Measurements from ENCODE around the gene PWWP2A.
A peak's percentile ranks its signal among the peaks of the same experiment; 100 is the strongest.
"Not testable (repeated sequence)": the region's sequence is repeated elsewhere in the genome, so short reads cannot be mapped to it uniquely, and the experiment has no call there.

The PWWP2A gene

DNA sequence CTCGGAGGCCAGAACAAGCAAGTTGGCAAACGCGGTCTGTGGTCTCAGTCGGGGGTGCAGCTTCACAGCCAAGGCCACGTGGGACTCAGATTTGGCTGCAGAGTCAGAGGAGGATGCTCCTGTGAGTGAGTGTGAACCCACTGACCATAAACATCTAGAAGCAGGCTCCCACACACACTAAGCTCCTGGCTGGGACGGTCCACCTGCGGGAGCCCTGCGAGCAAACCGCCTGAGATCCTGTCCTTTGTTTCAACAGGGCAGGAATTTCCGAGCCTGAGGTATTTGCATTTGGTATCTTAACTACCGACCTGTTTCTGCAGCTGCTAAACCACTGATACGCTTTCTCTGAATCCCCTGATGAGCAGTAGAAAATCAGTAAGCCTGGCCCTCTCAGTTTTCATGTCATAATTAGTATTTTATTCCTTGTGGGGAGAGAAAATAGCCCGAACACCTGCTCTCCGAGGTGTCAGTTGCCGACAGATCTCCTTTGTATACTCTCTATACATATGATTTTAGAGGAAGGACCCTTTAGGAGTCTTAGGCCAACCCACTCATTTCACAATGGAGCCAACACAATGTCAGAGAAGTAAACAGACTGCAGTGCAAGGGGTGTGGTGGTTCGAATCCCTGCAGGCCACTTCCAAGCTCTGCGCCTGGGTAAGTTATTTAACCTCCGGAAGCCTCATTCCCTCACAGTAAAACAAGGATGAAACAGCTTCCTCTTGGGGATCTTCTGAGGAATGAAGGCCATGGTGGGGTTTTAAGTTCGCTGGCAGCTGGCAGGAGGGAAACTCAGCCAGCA, 40.9 kb upstream of the PWWP2A start:
- no peaks in the 10 kb centered on the region for H3K9me3 ChIP-seq (ENCODE audit: control insufficient read depth, low read length)
- no peak overlapping the region for H3K4me3 ChIP-seq (ENCODE audit: extremely low read depth, insufficient read depth, low read length, poor library complexity, severe bottlenecking)
- no peaks in the 10 kb centered on the region for H3K36me3 ChIP-seq (ENCODE audit: control insufficient read depth, insufficient read depth, low read length)
- 21 to 34% methylated on average over 9 of the region's 19 CpGs for WGBS, 2 experiments (ENCODE audit: insufficient coverage in 2 of 2)
- no peak overlapping the region for H3K27ac ChIP-seq (ENCODE audit: low read depth, low read length, severe bottlenecking)
- H3K4me1 ChIP-seq (ENCODE audit: control insufficient read depth, insufficient read depth, low read length, poor library complexity, severe bottlenecking), result peaks cover 9% of the 10 kb centered on the region

DNA sequence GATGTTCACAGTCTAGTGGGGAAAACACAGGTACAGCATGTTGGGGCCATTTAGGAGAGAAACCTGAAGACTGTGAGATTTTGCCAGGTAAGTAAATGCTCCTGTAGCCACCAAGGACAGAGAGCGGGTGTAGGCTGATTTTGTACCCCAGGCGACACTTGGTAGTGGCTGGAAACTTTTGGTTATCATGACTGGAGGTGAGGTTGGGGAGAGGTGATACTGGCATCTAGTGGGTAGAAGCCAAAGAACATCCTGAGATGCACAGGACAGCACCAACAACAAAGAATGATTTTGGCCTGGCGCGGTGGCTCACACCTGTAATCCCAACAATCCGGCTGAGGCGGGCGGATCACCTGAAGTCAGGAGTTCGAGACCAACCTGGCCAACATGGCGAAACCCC, 38.8 kb upstream of the PWWP2A start:
- no peak overlapping the region for H3K27ac ChIP-seq (ENCODE audit: low read depth, low read length, severe bottlenecking)
- H3K4me3 ChIP-seq (ENCODE audit: extremely low read depth, insufficient read depth, low read length, poor library complexity, severe bottlenecking), result no peak overlapping the region
- 92 to 93% methylated on average over 7 to 9 of the region's 9 CpGs for WGBS, 2 experiments (ENCODE audit: insufficient coverage in 2 of 2)
- no peaks in the 10 kb centered on the region for H3K4me1 ChIP-seq (ENCODE audit: control insufficient read depth, insufficient read depth, low read length, poor library complexity, severe bottlenecking)
- no peaks in the 10 kb centered on the region for H3K9me3 ChIP-seq (ENCODE audit: control insufficient read depth, low read length)
- H3K36me3 ChIP-seq (ENCODE audit: control insufficient read depth, insufficient read depth, low read length), result no peaks in the 10 kb centered on the region

DNA sequence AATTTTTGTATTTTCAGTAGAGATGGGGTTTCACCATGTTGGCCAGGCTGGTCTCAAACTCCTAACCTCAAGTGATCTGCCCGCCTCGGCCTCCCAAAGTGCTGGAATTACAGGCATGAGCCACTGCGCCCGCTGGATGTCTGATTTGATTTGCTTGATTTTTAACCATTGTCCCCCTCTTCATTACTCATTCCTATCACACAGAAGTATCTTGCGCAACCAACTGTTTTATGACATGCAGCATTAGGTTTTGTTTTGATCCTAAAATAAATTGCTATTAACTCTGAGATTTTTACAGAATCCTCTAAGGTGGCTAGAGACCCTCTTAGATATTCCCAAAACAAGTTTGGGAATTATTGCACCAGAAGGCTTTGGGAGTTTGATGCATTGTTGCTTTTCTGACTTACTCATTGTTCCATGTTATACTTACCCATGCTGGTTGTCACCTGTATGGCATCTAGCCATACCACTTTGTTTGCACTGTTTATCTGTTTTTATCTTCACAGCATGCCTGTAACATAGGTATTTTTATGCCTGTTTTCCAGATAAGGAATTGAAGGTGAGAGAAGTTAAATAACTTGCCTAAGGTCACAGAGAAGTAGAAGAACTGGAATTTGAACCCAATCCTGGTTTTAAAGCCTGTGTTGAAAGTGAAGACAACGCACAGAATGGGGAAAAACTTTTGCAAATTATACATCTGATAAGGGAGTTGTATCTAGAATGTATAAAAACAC, 35.9 kb upstream of the PWWP2A start:
- Histone ChIP-seq H3K27ac (ENCODE audit: low read depth, low read length, severe bottlenecking) (no peak overlapping the region), H3K9me3 (ENCODE audit: control insufficient read depth, low read length) (no peaks in the 10 kb centered on the region), H3K4me3 (ENCODE audit: extremely low read depth, insufficient read depth, low read length, poor library complexity, severe bottlenecking) (no peak overlapping the region), H3K36me3 (ENCODE audit: control insufficient read depth, insufficient read depth, low read length) (no peaks in the 10 kb centered on the region), H3K4me1 (ENCODE audit: control insufficient read depth, insufficient read depth, low read length, poor library complexity, severe bottlenecking) (no peaks in the 10 kb centered on the region)
- 86 to 100% methylated on average over 2 to 3 of the region's 6 CpGs for WGBS, 2 experiments (ENCODE audit: insufficient coverage in 2 of 2)

DNA sequence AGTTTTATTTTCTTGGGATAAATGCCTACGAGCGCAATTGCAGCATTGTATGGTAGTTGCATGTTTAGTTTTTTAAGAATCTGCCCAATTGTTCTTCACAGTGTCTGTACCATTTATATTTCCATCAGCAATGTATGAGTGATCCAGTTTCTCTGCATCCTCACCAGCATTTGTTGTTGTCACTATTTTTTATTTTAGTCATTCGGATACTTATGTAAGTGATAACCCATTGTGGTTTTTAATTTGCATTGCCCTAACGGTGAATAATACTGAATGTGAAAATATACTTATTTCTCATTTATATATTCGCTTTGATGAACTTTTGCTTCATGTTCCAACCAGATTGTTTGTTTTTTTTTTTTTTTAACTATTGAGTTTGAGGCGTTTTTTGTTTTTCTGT, 33.7 kb upstream of the PWWP2A start:
- Histone ChIP-seq H3K4me1 (ENCODE audit: control insufficient read depth, insufficient read depth, low read length, poor library complexity, severe bottlenecking) (no peaks in the 10 kb centered on the region), H3K4me3 (ENCODE audit: extremely low read depth, insufficient read depth, low read length, poor library complexity, severe bottlenecking) (no peak overlapping the region), H3K27ac (ENCODE audit: low read depth, low read length, severe bottlenecking) (no peak overlapping the region), H3K36me3 (ENCODE audit: control insufficient read depth, insufficient read depth, low read length) (no peaks in the 10 kb centered on the region), H3K9me3 (ENCODE audit: control insufficient read depth, low read length) (no peaks in the 10 kb centered on the region)
- 93% methylated on average over 3 of the region's 6 CpGs; no CpG with 5 or more reads in 1 of the 2 experiments for WGBS, 2 experiments (ENCODE audit: insufficient coverage in 2 of 2)

DNA sequence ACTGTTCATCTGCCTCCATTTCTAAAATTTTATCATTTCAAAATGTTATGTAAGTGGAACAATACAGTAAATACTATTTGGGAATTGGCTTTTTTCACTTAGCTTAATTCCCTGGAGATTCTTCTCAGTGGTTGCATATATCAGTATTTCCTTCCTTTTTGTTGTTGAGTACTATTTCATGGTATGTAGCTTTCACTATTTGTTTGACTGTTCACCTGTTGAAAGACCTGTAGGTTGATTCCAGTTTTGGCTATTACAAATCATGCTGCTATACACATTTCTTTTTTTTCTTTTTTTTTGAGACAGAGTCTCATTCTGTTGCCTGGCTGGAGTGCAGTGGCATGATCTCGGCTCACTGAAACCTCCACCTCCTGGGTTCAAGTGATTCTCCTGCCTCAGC, 33.0 kb upstream of the PWWP2A start:
- Histone ChIP-seq H3K27ac (ENCODE audit: low read depth, low read length, severe bottlenecking) (no peak overlapping the region), H3K4me3 (ENCODE audit: extremely low read depth, insufficient read depth, low read length, poor library complexity, severe bottlenecking) (no peak overlapping the region), H3K36me3 (ENCODE audit: control insufficient read depth, insufficient read depth, low read length) (no peaks in the 10 kb centered on the region), H3K4me1 (ENCODE audit: control insufficient read depth, insufficient read depth, low read length, poor library complexity, severe bottlenecking) (no peaks in the 10 kb centered on the region), H3K9me3 (ENCODE audit: control insufficient read depth, low read length) (no peaks in the 10 kb centered on the region)
- 89% methylated on average over 1 of the region's 1 CpG for WGBS, 2 experiments (ENCODE audit: insufficient coverage in 2 of 2)

DNA sequence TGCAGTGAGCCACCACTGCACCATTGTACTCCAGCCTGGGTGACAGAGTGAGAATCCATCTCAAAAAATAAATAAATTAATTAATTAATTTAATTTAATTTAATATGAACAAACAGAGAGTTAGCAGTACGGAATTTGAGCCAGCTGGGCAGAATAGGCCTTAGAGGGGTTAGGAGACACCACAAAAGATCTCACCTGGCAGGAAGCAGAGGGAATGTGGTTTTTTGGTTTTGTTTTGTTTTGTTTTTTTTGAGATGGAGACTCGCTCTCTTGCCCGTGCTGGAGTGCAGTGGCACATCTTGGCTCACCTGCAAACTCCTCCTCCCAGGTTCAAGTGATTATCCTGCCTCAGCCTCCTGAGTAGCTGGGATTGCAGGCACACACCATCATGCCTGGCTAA, 31.8 kb upstream of the PWWP2A start:
- no peak overlapping the region for H3K27ac ChIP-seq (ENCODE audit: low read depth, low read length, severe bottlenecking)
- no peaks in the 10 kb centered on the region for H3K4me1 ChIP-seq (ENCODE audit: control insufficient read depth, insufficient read depth, low read length, poor library complexity, severe bottlenecking)
- H3K9me3 ChIP-seq (ENCODE audit: control insufficient read depth, low read length), result no peaks in the 10 kb centered on the region
- H3K4me3 ChIP-seq (ENCODE audit: extremely low read depth, insufficient read depth, low read length, poor library complexity, severe bottlenecking), result no peak overlapping the region
- H3K36me3 ChIP-seq (ENCODE audit: control insufficient read depth, insufficient read depth, low read length), result no peaks in the 10 kb centered on the region
- WGBS, 2 experiments (ENCODE audit: insufficient coverage in 2 of 2), result 100% methylated on average over 2 of the region's 3 CpGs; no CpG with 5 or more reads in 1 of the 2 experiments

DNA sequence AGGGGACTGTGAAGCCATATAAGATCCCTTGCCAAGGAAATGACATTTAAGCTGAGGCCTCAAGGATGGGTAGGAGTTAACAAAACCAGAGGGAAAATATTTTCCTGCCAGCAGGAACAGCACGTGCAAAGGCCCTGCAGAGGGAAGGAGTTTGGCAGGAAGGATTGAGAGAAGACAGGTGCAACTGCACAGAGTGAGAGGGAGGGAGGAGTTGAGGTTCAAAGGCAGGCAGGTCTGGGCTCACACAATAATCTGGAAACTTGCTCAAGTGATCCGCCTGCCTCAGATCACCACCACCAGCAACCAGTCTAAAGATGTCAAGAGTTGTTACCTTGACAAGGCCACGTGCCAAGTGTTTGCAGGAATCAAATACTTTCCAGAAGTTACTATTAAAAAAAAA, 31.1 kb upstream of the PWWP2A start:
- H3K27ac ChIP-seq (ENCODE audit: low read depth, low read length, severe bottlenecking), result no peak overlapping the region
- no peaks in the 10 kb centered on the region for H3K36me3 ChIP-seq (ENCODE audit: control insufficient read depth, insufficient read depth, low read length)
- H3K4me3 ChIP-seq (ENCODE audit: extremely low read depth, insufficient read depth, low read length, poor library complexity, severe bottlenecking), result no peak overlapping the region
- H3K4me1 ChIP-seq (ENCODE audit: control insufficient read depth, insufficient read depth, low read length, poor library complexity, severe bottlenecking), result no peaks in the 10 kb centered on the region
- 86 to 96% methylated on average over 3 of the region's 3 CpGs for WGBS, 2 experiments (ENCODE audit: insufficient coverage in 2 of 2)
- no peaks in the 10 kb centered on the region for H3K9me3 ChIP-seq (ENCODE audit: control insufficient read depth, low read length)

DNA sequence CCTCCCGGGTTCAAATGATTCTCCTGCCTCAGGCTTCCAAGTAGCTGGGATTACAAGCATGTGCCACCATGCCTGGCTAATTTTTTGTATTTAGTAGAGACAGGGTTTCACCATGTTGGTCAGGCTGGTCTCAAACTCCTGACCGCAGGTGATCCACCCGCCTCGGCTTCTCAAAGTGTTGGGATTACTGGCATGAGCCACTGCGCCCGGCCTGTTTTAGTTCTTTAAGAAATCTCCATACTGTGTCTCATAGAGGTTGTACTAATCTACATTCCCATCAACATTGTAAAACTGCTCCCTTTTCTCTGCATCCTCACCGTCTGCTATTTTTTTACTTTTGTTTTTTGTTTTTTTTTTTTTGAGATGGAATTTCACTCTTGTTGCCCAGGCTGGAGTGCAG, 25.2 kb upstream of the PWWP2A start:
- 97 to 98% methylated on average over 3 to 6 of the region's 7 CpGs for WGBS, 2 experiments (ENCODE audit: insufficient coverage in 2 of 2)

DNA sequence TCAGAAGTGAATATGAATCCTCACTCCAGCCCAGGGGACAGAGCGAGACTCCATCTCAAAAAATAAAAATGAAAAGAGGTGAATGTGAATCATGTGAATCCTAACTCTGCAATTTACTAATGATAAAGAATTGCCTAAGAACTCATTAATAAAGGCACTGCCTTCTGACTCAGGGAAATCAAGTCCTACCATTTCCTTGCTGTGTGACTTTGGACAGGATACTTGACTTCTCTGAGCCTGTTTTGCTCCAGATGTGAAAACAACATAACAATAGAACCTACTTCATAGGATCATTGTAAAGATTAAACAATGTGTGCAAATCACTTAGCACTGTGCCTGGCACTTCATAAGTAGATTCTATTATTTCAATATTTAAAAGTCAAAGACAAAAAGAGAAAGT, 15.1 kb upstream of the PWWP2A start:
- Histone ChIP-seq H3K4me3 (ENCODE audit: extremely low read depth, insufficient read depth, low read length, poor library complexity, severe bottlenecking) (no peak overlapping the region), H3K27ac (ENCODE audit: low read depth, low read length, severe bottlenecking) (no peak overlapping the region), H3K4me1 (ENCODE audit: control insufficient read depth, insufficient read depth, low read length, poor library complexity, severe bottlenecking) (no peaks in the 10 kb centered on the region), H3K36me3 (ENCODE audit: control insufficient read depth, insufficient read depth, low read length) (no peaks in the 10 kb centered on the region), H3K9me3 (ENCODE audit: control insufficient read depth, low read length) (no peaks in the 10 kb centered on the region)
- WGBS, 2 experiments (ENCODE audit: insufficient coverage in 2 of 2), result no CpG with 5 or more reads among the region's 1 CpG

More for the DNA sequence above, 25.2 kb upstream of the PWWP2A start:
- not testable (repeated sequence) for H3K4me1 ChIP-seq (ENCODE audit: control insufficient read depth, insufficient read depth, low read length, poor library complexity, severe bottlenecking); H3K36me3 ChIP-seq (ENCODE audit: control insufficient read depth, insufficient read depth, low read length); H3K27ac ChIP-seq (ENCODE audit: low read depth, low read length, severe bottlenecking); H3K4me3 ChIP-seq (ENCODE audit: extremely low read depth, insufficient read depth, low read length, poor library complexity, severe bottlenecking); H3K9me3 ChIP-seq (ENCODE audit: control insufficient read depth, low read length)

DNA sequence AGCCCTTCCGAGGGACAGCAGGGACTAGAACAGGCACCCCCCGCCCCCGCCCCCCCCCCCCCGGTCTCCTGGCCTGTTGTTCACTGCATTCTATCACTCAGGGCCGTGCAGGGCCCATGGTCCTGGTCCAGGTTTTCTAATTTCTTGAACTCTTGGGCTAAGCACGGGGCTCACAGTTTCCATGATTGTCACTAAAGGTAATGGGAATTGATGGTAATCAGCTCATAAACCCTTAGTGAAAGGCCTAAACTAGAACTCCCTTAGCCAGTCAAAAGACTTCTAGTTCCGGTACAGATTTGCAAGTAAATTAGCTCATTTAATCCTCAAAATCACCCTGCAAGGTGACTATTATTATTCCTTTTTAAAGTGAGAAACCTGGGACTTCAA, 14.7 kb upstream of the PWWP2A start:
- Histone ChIP-seq H3K4me3 (ENCODE audit: extremely low read depth, insufficient read depth, low read length, poor library complexity, severe bottlenecking) (no peak overlapping the region), H3K9me3 (ENCODE audit: control insufficient read depth, low read length) (no peaks in the 10 kb centered on the region), H3K4me1 (ENCODE audit: control insufficient read depth, insufficient read depth, low read length, poor library complexity, severe bottlenecking) (no peaks in the 10 kb centered on the region)

More for the DNA sequence above, 14.7 kb upstream of the PWWP2A start:
- WGBS, 2 experiments (ENCODE audit: insufficient coverage in 2 of 2), result 88 to 100% methylated on average over 1 of the region's 7 CpGs
- Histone ChIP-seq H3K27ac (ENCODE audit: low read depth, low read length, severe bottlenecking) (peak overlapping the region; percentile 77), H3K36me3 (ENCODE audit: control insufficient read depth, insufficient read depth, low read length) (no peaks in the 10 kb centered on the region)

Measured in mesodermal cell (in vitro differentiated cells).